ENCODE measurements around the gene IGFBP4.

GRCh38 chr17:40464392-40464855 is 21.2 kb downstream of the IGFBP4 start:
- no peak for TF ChIP-seq POLR2A (IDR thresholded peaks at IDR 0.05; ENCODE audit: insufficient read depth in 1 of 2, low read depth in 2 of 2, low read length in 2 of 2)
- no peak for TF ChIP-seq JUND (CRISPR knock-in tag; IDR thresholded peaks at IDR 0.05)
- no peak for TF ChIP-seq CTCF (CRISPR knock-in tag; IDR thresholded peaks at IDR 0.05)
- TF ChIP-seq POLR2G (IDR thresholded peaks at IDR 0.05; ENCODE audit: low read depth, low read length): no peak
- no peak for TF ChIP-seq MED1 (CRISPR knock-in tag; IDR thresholded peaks at IDR 0.05)
- TF ChIP-seq CREM (IDR thresholded peaks at IDR 0.05): no peak
- TF ChIP-seq CREM (CRISPR knock-in tag; IDR thresholded peaks at IDR 0.05): no peak
- no peak for TF ChIP-seq BHLHE40 (IDR thresholded peaks at IDR 0.05; ENCODE audit: low read length)
- TF ChIP-seq ZNF883 (CRISPR knock-in tag; IDR thresholded peaks at IDR 0.05; ENCODE audit: not compliant biosample characterization): no peak
- no peak for TF ChIP-seq EZH2 (conservative IDR thresholded peaks at IDR 0.05; ENCODE audit: low read depth, low read length)

All from HepG2 (cell line).